Muscle layer of duodenum (tissue), 2 donors: ENCODE data around the gene TAF1D.
"Not testable (repeated sequence)": the region's sequence is repeated elsewhere in the genome, so short reads cannot be mapped to it uniquely, and the experiment has no call there.

Source experiments
- H3K27ac ChIP-seq: one replicate; pipeline ENCODE4 v1.7.0; 2013; ENCODE audit warnings: mild to moderate bottlenecking, low read length
- H3K27me3 ChIP-seq: one replicate; pipeline ENCODE4 v1.7.0; 2013; ENCODE audit warnings: low read depth, mild to moderate bottlenecking, control low read depth, low read length
- H3K36me3 ChIP-seq, 2 donors: one replicate each; pipeline ENCODE4 v1.7.0; 2013; ENCODE audit warnings: low read length in 2 of 2, control low read depth in 1 of 2, mild to moderate bottlenecking in 1 of 2; ENCODE audit not compliant: insufficient read depth in 2 of 2, control insufficient read depth in 1 of 2
- H3K4me1 ChIP-seq, 2 donors: one replicate each; pipeline ENCODE4 v1.7.0; 2013; ENCODE audit warnings: low read length in 2 of 2, mild to moderate bottlenecking in 2 of 2, control low read depth in 1 of 2, moderate library complexity in 1 of 2; ENCODE audit not compliant: insufficient read depth in 2 of 2, control insufficient read depth in 1 of 2
- H3K4me3 ChIP-seq, 2 donors: one replicate each; pipeline ENCODE4 v1.7.0; 2013; ENCODE audit warnings: low read length in 2 of 2, low read depth in 1 of 2, mild to moderate bottlenecking in 1 of 2
- H3K9me3 ChIP-seq, 2 donors: one replicate each; pipeline ENCODE4 v1.7.0; 2013; ENCODE audit warnings: low read length in 2 of 2, control low read depth in 1 of 2, mild to moderate bottlenecking in 1 of 2; ENCODE audit not compliant: control insufficient read depth in 1 of 2
- donor health status: healthy.

The TAF1D gene

DNA sequence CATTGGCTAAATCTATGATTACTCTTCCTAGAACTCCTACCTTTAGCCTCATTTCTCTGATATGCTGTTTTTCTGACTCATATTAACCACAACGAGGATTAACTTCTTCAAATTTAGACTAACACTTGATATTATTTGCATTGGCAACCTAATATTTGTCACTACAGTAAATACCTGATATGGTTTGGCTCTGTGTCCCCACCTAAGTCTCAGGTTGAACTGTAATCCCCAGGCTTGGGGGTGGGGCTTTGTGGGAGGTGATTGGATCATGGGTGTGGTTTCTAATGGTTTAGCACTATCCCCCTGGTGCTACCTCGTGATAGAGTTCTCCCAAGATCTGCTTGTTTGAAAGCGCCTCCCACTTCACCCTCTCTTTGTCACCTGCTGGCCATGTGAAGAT is 25.7 kb upstream of the TAF1D start:
- H3K4me3 ChIP-seq, result no peak overlapping the region

DNA sequence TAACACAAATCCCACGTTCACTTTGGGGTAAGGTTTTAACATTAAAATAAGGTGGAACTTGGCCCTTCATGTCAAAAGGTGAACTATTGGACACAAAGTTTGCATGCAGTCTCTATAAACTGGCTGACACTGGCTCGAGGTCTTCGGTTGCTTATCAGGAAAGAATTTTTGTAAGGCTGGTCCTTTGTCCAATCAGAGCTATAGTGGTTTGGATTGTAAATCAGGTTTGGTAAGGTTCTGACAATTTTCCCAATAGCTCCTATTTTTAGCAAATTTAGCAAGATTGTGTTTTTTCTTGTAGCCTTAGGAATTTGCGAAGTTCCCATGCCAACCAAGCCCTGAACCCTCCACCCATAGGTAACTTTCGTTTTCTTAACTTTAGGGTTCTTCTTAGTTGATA is 25.2 kb upstream of the TAF1D start:
- H3K9me3 ChIP-seq, result no peaks in the 10 kb centered on the region
- no peak overlapping the region for H3K27ac ChIP-seq
- H3K27me3 ChIP-seq, result no peaks in the 10 kb centered on the region
- H3K4me3 ChIP-seq, result no peak overlapping the region
- H3K4me1 ChIP-seq, result peaks cover 0 to 3% of the 10 kb centered on the region in 2 donors
- peaks cover 3 to 19% of the 10 kb centered on the region in 2 donors for H3K36me3 ChIP-seq

More for the DNA sequence above, 25.7 kb upstream of the TAF1D start:
- Histone ChIP-seq H3K36me3 (peaks cover 3 to 19% of the 10 kb centered on the region in 2 donors), H3K4me1 (peaks cover 0 to 3% of the 10 kb centered on the region in 2 donors), H3K27me3 (no peaks in the 10 kb centered on the region), H3K27ac (no peak overlapping the region), H3K9me3 (no peaks in the 10 kb centered on the region)

DNA sequence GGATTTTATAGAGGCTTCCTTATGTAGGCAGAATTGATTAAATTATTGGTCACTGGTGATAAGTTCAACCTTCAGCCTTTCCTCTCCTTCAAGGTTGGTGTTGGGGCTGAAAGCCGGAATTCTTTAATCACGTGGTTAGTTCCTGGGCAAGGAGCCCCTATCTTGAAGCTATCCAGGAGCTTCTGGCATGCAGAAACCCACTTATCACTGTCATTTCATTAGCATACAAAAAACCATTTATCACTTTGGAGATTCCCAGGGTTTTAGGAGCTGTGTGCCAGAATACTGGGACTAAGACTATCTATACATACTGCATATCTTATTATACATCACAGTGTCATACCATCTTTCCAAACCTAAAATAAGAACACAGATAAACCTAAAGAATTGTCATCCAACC is 24.3 kb upstream of the TAF1D start:
- Histone ChIP-seq H3K9me3 (no peaks in the 10 kb centered on the region), H3K27me3 (no peaks in the 10 kb centered on the region), H3K36me3 (peaks cover 9 to 28% of the 10 kb centered on the region in 2 donors), H3K4me1 (peaks cover 0 to 3% of the 10 kb centered on the region in 2 donors), H3K4me3 (no peak overlapping the region), H3K27ac (no peak overlapping the region)

DNA sequence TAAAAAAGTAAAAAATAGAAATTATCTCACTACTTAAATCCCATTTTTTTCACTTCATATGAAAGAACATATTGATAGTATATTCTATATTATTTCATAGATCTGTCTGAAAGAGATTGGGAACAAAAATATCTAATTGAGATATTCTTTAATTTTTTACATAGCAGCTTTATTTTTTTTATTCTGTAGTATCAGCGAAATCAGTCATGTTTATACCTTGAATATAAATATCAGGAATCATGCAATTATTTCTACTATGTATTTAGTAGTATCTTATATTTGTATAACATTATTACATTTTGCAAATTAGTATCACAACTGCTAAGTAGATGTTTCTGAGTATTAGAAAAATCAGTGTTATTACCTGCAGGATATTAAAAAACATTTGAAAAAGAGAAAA is 20.6 kb upstream of the TAF1D start:
- peaks cover 19 to 62% of the 10 kb centered on the region in 2 donors for H3K36me3 ChIP-seq
- H3K27me3 ChIP-seq, result no peaks in the 10 kb centered on the region
- H3K9me3 ChIP-seq, result no peaks in the 10 kb centered on the region
- peaks cover 0 to 3% of the 10 kb centered on the region in 2 donors for H3K4me1 ChIP-seq
- no peak overlapping the region for H3K4me3 ChIP-seq
- H3K27ac ChIP-seq, result no peak overlapping the region

DNA sequence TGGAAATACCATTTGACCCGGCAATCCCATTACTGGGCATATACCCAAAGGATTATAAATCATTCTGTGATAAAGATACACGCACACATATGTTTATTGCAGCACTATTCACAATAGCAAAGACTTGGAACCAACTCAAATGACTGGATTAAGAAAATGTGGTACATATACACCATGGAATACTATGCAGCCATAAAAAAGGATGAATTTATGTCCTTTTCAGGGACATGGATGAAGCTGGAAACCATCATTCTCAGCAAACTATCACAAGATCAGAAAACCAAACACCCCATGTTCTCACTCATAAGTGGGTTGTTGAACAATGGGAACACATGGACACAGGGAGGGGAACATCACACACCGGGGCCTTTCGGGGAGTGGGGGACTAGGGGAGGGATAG is 17.8 kb upstream of the TAF1D start:
- H3K36me3 ChIP-seq, result peaks cover 25 to 79% of the 10 kb centered on the region in 2 donors
- not testable (repeated sequence) for H3K27ac ChIP-seq, H3K9me3 ChIP-seq, H3K27me3 ChIP-seq, H3K4me3 ChIP-seq, H3K4me1 ChIP-seq

GRCh38 chr11:93757924-93758865 is 16.9 kb upstream of the TAF1D start:
- no peaks in the 10 kb centered on the region for H3K4me1 ChIP-seq
- peaks cover 31 to 77% of the 10 kb centered on the region in 2 donors for H3K36me3 ChIP-seq
- H3K9me3 ChIP-seq, result no peaks in the 10 kb centered on the region
- H3K27ac ChIP-seq, result no peak overlapping the region
- H3K4me3 ChIP-seq, result no peak overlapping the region
- no peaks in the 10 kb centered on the region for H3K27me3 ChIP-seq

GRCh38 chr11:93757301-93757700 is 16.0 kb upstream of the TAF1D start:
- Histone ChIP-seq H3K9me3 (no peaks in the 10 kb centered on the region), H3K27ac (no peak overlapping the region), H3K36me3 (peaks cover 29 to 71% of the 10 kb centered on the region in 2 donors)

GRCh38 chr11:93756748-93757147 is 15.5 kb upstream of the TAF1D start:
- Histone ChIP-seq H3K27ac (no peak overlapping the region), H3K27me3 (no peaks in the 10 kb centered on the region)

More at GRCh38 chr11:93757301-93757700, 16.0 kb upstream of the TAF1D start:
- Histone ChIP-seq H3K4me3 (no peak overlapping the region), H3K4me1 (no peaks in the 10 kb centered on the region), H3K27me3 (no peaks in the 10 kb centered on the region)

DNA sequence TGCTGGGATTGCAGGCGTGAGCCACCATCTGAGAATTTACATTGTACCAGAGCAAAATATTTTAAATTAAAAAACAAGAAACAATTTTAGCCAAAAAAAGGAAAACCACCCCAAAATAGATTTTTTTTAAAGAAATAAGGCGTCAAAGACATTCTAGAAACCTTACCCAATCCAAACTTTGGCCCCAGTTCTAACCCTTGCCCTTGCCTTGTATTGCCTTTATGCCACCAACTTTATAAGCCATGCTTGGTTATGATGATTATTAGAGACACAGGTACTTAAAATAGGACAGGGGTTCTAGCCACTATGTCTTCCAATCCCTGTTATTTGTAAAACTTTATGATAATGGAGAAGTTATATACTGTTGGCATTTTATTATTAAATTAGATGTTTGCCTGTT is 11.9 kb upstream of the TAF1D start:
- no peaks in the 10 kb centered on the region for H3K9me3 ChIP-seq
- H3K27ac ChIP-seq, result no peak overlapping the region
- peaks cover 18 to 39% of the 10 kb centered on the region in 2 donors for H3K36me3 ChIP-seq
- no peaks in the 10 kb centered on the region for H3K27me3 ChIP-seq
- no peaks in the 10 kb centered on the region for H3K4me1 ChIP-seq
- H3K4me3 ChIP-seq, result no peak overlapping the region

More at GRCh38 chr11:93756748-93757147, 15.5 kb upstream of the TAF1D start:
- H3K9me3 ChIP-seq, result no peaks in the 10 kb centered on the region
- H3K36me3 ChIP-seq, result peaks cover 29 to 69% of the 10 kb centered on the region in 2 donors
- H3K4me1 ChIP-seq, result no peaks in the 10 kb centered on the region
- H3K4me3 ChIP-seq, result no peak overlapping the region

- H3K27ac ChIP-seq, result no peak overlapping the region
- no peak overlapping the region for H3K4me3 ChIP-seq
- H3K36me3 ChIP-seq, result peaks cover 6 to 18% of the 10 kb centered on the region in 2 donors
- H3K4me1 ChIP-seq, result no peaks in the 10 kb centered on the region
- H3K27me3 ChIP-seq, result no peaks in the 10 kb centered on the region
- no peaks in the 10 kb centered on the region for H3K9me3 ChIP-seq
Observed at GRCh38 chr11:93751001-93751400, 9.7 kb upstream of the TAF1D start.

DNA sequence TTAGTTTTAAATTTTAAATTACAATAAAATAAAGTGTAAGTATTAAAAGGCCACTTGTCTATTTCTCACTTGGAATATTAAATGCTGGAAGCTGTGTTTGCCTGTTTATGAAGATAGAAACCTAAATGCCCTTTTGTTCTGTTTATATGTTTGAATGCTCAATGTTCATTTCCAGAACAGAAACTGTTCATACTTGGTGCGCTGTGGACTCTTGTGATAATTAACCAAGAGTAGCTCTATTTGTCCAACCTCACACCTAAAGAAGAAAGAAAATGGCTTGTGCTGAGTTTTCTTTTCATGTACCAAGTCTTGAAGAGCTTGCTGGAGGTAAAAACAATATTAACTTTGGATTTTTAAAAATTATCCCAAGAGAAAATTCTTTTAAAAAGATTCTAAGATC is 5.8 kb upstream of the TAF1D start:
- Histone ChIP-seq H3K27ac (no peak overlapping the region), H3K36me3 (no peaks in the 10 kb centered on the region), H3K27me3 (no peaks in the 10 kb centered on the region), H3K9me3 (no peaks in the 10 kb centered on the region), H3K4me1 (peaks cover 0 to 4% of the 10 kb centered on the region in 2 donors), H3K4me3 (no peak overlapping the region)
